Activated B cell treated with CpG ODN at 0.5 μM for 24 hours (primary cell): ENCODE results near the gene SEMA3E. TPM values are rescaled to one million over a fixed set of nuclear protein-coding genes. Genes with fewer than 3 reads are reported as not detected.

ENCODE experiments used
- ATAC-seq: fragments of 200-7000 bp; cut with Tn5 transposase; one replicate; pipeline ENCODE4 v1.10.0; 2021; ENCODE audit warnings: low read depth, mild to moderate bottlenecking, moderate library complexity
- CTCF ChIA-PET: fragments of 350-600 bp; sonication (Branson Sonifier 250); formaldehyde crosslinking; loops from one replicate; lab custom pipeline; 2021; ENCODE audit warnings: antibody characterized with exemption; lab: Charles Lee
- POLR2A ChIA-PET: fragments of 350-600 bp; sonication (Branson Sonifier 250); formaldehyde crosslinking; loops from one replicate; lab custom pipeline; 2021; ENCODE audit warnings: antibody characterized with exemption; lab: Charles Lee
- DNase-seq: peaks from one replicate; pipeline ENCODE4 v3.0.0; 2022
- H3K27ac Mint-ChIP-seq: one replicate; pipeline ENCODE4 v1.8.0; 2020; ENCODE audit warnings: mixed read lengths
- H3K27me3 Mint-ChIP-seq: one replicate; pipeline ENCODE4 v1.8.0; 2021; ENCODE audit warnings: mixed read lengths
- H3K36me3 Mint-ChIP-seq: one replicate; pipeline ENCODE4 v1.8.0; 2021; ENCODE audit warnings: low read depth, mixed read lengths
- H3K4me1 Mint-ChIP-seq: one replicate; pipeline ENCODE4 v1.8.0; 2021; ENCODE audit warnings: mixed read lengths
- H3K4me3 Mint-ChIP-seq: one replicate; pipeline ENCODE4 v1.8.0; 2020; ENCODE audit warnings: mild to moderate bottlenecking, mixed read lengths
- H3K9me3 Mint-ChIP-seq: one replicate; pipeline ENCODE4 v1.8.0; 2020; ENCODE audit warnings: mixed read lengths
- intact Hi-C: fragments of 100-400 bp; cut with micrococcal nuclease; formaldehyde crosslinking; loops from one replicate; pipeline ENCODE4 v1.15.1; 2024
- total RNA-seq: library from RNA; stranded (reverse); gene quantifications from 2 replicates; pipeline ENCODE4 v1.2.3, GENCODE V29; 2022
- TF ChIP-seq, protein P1 (sequence below): fragments of 200-600 bp; IDR thresholded peaks from one replicate; pipeline ENCODE4 v1.8.0; 2022; ENCODE audit warnings: antibody characterized with exemption, mild to moderate bottlenecking

The SEMA3E gene
- total RNA-seq, 1 donor from 2014 or later = not detected

DNA sequence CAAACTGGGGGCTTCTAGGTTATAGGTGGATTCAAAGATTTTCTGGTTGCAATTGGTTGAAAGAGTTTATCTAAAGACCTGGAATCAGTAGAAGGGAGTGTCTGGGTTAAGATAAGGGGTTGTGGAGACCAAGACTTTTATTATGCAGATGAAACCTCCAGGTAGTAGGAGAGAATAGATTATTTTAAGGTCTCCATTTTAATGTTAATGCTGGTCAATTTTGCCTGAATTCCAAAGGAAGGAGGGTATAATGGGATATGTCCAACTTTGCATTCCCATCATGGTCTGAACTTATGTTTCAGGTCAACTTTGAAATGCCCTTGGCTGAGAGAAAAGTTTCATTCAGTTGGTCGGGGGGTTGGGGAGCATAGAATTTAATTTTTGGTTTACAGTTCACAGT is 44.3 kb upstream of the SEMA3E start:
- H3K4me3 Mint-ChIP-seq = no peak overlapping the region
- intact Hi-C loops = no loop called here
- CTCF ChIA-PET = no interaction called here
- POLR2A ChIA-PET = no interaction called here
- no peak overlapping the region for H3K27ac Mint-ChIP-seq
- H3K36me3 Mint-ChIP-seq = no peaks in the 10 kb centered on the region
- DNase-seq (no peak), ATAC-seq (no peak)
- TF ChIP-seq, protein P1, sequence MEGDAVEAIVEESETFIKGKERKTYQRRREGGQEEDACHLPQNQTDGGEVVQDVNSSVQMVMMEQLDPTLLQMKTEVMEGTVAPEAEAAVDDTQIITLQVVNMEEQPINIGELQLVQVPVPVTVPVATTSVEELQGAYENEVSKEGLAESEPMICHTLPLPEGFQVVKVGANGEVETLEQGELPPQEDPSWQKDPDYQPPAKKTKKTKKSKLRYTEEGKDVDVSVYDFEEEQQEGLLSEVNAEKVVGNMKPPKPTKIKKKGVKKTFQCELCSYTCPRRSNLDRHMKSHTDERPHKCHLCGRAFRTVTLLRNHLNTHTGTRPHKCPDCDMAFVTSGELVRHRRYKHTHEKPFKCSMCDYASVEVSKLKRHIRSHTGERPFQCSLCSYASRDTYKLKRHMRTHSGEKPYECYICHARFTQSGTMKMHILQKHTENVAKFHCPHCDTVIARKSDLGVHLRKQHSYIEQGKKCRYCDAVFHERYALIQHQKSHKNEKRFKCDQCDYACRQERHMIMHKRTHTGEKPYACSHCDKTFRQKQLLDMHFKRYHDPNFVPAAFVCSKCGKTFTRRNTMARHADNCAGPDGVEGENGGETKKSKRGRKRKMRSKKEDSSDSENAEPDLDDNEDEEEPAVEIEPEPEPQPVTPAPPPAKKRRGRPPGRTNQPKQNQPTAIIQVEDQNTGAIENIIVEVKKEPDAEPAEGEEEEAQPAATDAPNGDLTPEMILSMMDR = no peak
- no peaks in the 10 kb centered on the region for H3K27me3 Mint-ChIP-seq
- H3K9me3 Mint-ChIP-seq = no peaks in the 10 kb centered on the region
- H3K4me1 Mint-ChIP-seq = no peaks in the 10 kb centered on the region

DNA sequence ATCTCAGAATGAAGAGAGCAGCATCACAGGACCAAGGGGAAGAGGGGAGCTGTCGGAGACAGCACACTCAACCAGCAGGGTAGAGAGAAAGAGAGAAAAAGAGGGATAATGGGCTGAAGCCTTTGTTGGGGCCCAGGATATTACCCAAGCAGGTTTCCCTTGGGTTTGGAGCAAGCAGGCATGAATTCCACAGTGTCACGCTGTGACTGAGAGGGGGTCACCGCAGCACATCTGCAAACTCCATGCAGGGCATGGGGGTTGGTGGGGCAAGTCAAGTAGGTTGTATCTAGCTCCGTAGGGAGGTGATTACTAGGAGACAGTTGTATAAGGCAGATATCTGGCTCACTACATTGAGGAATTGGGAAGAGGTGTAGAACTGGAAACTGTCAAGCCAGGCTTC is 42.2 kb upstream of the SEMA3E start:
- intact Hi-C loops = no loop called here
- Mint-ChIP-seq H3K9me3 (no peaks in the 10 kb centered on the region), H3K27ac (no peak overlapping the region), H3K4me1 (no peaks in the 10 kb centered on the region), H3K36me3 (no peaks in the 10 kb centered on the region), H3K4me3 (no peak overlapping the region), H3K27me3 (no peaks in the 10 kb centered on the region)
- TF ChIP-seq, protein P1 = no peak
- POLR2A ChIA-PET = no interaction called here
- CTCF ChIA-PET = no interaction called here
- ATAC-seq = no peak
- no peak for DNase-seq

DNA sequence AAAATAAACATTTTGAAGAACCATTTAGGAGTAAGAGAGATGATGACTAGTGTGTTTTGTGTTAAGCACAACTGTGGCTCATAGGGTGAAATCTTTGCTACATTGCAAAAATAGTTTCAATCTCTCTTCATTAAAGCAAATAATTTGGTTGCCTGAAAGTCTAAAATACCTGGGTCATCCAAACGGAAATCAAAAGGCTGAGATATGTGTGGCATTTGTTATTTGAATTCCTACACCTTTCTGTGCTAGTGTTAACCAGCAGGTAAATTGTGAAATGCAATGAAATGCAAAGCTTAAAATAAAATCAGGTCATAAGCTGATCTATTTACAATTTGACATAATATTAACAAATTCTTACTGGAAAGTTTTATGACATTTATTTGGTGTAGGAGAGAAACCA is 40.9 kb upstream of the SEMA3E start:
- TF ChIP-seq, protein P1 = no peak
- Mint-ChIP-seq H3K9me3 (no peaks in the 10 kb centered on the region), H3K4me1 (no peaks in the 10 kb centered on the region), H3K27me3 (no peaks in the 10 kb centered on the region), H3K36me3 (no peaks in the 10 kb centered on the region), H3K27ac (no peak overlapping the region), H3K4me3 (no peak overlapping the region)
- CTCF ChIA-PET = no interaction called here
- POLR2A ChIA-PET = no interaction called here
- DNase-seq (no peak), ATAC-seq (no peak)
- intact Hi-C loops = no loop called here

DNA sequence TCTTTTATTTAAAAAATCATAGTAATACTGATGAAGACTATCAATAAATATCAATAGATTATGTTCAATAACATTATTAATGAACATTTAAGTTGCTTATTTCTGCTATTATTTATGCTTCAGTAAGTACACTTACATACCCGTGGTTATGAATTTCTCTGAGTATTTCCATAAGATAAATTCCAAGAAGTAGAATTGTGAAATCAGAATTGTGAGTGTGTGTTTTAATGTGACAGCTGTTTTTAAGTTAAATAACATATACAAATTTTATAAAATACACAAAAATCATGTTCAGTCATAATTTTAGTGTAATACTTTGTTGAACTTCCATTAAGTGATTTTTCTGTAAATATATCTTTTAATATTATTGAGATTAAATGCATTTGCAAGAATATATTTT is 37.5 kb upstream of the SEMA3E start:
- TF ChIP-seq, protein P1 = no peak
- Mint-ChIP-seq H3K36me3 (no peaks in the 10 kb centered on the region), H3K4me1 (no peaks in the 10 kb centered on the region), H3K27me3 (no peaks in the 10 kb centered on the region), H3K4me3 (no peak overlapping the region), H3K27ac (no peak overlapping the region), H3K9me3 (no peaks in the 10 kb centered on the region)
- no peak for DNase-seq
- intact Hi-C loops = no loop called here
- CTCF ChIA-PET = no interaction called here
- no peak for ATAC-seq
- POLR2A ChIA-PET = no interaction called here

DNA sequence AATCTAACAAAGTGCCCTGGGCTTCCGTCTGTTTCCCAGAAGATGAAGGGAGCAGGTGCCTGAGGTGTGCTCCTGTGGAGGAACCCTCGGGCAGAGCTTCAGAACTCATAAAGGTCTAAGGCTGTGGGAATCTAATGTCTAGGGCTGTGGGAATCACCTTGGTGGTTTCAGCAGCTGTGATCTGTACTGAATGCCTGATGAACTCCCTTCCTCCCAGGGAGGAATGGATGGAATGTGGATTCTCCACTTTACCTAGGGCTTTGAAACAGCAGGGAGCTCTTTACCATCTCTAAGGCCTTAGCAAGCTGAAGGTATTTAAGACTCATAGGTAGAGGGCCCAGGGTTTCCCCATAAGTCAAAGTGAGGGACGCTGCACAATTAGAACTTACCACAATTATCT is 36.0 kb upstream of the SEMA3E start:
- intact Hi-C loops = no loop called here
- ChIA-PET CTCF (no interaction called here), POLR2A (no interaction called here)
- Mint-ChIP-seq H3K4me3 (no peak overlapping the region), H3K27me3 (no peaks in the 10 kb centered on the region), H3K27ac (no peak overlapping the region), H3K9me3 (no peaks in the 10 kb centered on the region), H3K4me1 (no peaks in the 10 kb centered on the region), H3K36me3 (no peaks in the 10 kb centered on the region)
- TF ChIP-seq, protein P1 = no peak
- no peak for ATAC-seq
- DNase-seq = no peak
